HG03521 (cell line): ENCODE results near the gene TSNAXIP1.
"Not testable (repeated sequence)": the region's sequence is repeated elsewhere in the genome, so short reads cannot be mapped to it uniquely, and the experiment has no call there.

ENCODE experiments used
- ATAC-seq: cut with Tn5 transposase; IDR thresholded peaks from one replicate; pipeline ENCODE4 v1.9.1; 2021; ENCODE audit warnings: mild to moderate bottlenecking, moderate library complexity; ENCODE audit not compliant: unreplicated experiment

Gene TSNAXIP1

GRCh38 chr16:67857547-67858233, 51.0 kb downstream of the TSNAXIP1 start:
- no peak for ATAC-seq

GRCh38 chr16:67858500-67858899, 51.8 kb downstream of the TSNAXIP1 start:
- ATAC-seq: no peak

- ATAC-seq: no peak
Measured at GRCh38 chr16:67860589-67861398, 54.1 kb downstream of the TSNAXIP1 start.

GRCh38 chr16:67861877-67862276, 55.2 kb downstream of the TSNAXIP1 start:
- ATAC-seq: no peak

GRCh38 chr16:67862623-67863583, 56.2 kb downstream of the TSNAXIP1 start:
- no peak for ATAC-seq

- not testable (repeated sequence) for ATAC-seq
Measured at GRCh38 chr16:67864044-67864443, 57.4 kb downstream of the TSNAXIP1 start.

- ATAC-seq: no peak
Measured at GRCh38 chr16:67864594-67864993, 57.9 kb downstream of the TSNAXIP1 start.

- ATAC-seq: no peak
Measured at GRCh38 chr16:67865318-67865717, 58.6 kb downstream of the TSNAXIP1 start.

- no peak for ATAC-seq
Measured at GRCh38 chr16:67868290-67868689, 61.6 kb downstream of the TSNAXIP1 start.

GRCh38 chr16:67869653-67870052, 63.0 kb downstream of the TSNAXIP1 start:
- ATAC-seq: no peak

- ATAC-seq: no peak
Measured at GRCh38 chr16:67871256-67871655, 64.6 kb downstream of the TSNAXIP1 start.

- no peak for ATAC-seq
Measured at GRCh38 chr16:67872131-67872630, 65.5 kb downstream of the TSNAXIP1 start.

GRCh38 chr16:67872631-67873434, 66.1 kb downstream of the TSNAXIP1 start, which contains the start of gene EDC4:
Gene EDC4 (plus strand): TSS chr16:67873052. CDS start chr16:67873262, 210 bp downstream.
- peak; percentile 77 for ATAC-seq

- ATAC-seq: peak; percentile 19
Measured at GRCh38 chr16:67873435-67874370, 67.0 kb downstream of the TSNAXIP1 start.

- ATAC-seq: no peak
Measured at GRCh38 chr16:67874372-67874771, 67.7 kb downstream of the TSNAXIP1 start.

- ATAC-seq: no peak
Measured at GRCh38 chr16:67877064-67877463, 70.4 kb downstream of the TSNAXIP1 start.
